GM12872 (cell line): ENCODE measurements around the gene DRD4.

Experiments used
- TF ChIP-seq, protein P1 (sequence below): IDR thresholded peaks from 3 replicates; pipeline ENCODE4 v1.5.1; 2011; ENCODE audit warnings: low read depth, mild to moderate bottlenecking, low read length, moderate library complexity; ENCODE audit not compliant: insufficient read depth

Gene DRD4

DNA sequence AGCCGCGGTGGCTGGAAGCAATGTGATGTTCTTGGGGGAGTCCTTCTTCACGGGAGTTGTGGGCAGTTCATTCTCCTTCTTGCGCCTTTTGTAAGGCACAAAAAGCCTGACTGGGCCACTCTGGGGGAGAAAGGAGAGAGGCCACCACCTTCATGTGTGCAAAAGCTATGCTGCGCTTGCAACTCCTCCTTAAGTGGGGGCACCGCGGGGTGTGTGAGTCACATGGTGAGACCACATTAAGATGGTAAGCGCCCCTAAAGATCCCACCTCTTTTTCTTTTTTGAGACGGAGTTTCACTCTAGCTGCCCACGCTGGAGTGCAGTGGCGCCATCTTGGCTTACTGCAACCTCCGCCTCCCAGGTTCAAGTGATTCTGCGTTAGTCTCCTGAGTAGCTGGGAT, 43.9 kb downstream of the DRD4 start:
- TF ChIP-seq, protein P1, sequence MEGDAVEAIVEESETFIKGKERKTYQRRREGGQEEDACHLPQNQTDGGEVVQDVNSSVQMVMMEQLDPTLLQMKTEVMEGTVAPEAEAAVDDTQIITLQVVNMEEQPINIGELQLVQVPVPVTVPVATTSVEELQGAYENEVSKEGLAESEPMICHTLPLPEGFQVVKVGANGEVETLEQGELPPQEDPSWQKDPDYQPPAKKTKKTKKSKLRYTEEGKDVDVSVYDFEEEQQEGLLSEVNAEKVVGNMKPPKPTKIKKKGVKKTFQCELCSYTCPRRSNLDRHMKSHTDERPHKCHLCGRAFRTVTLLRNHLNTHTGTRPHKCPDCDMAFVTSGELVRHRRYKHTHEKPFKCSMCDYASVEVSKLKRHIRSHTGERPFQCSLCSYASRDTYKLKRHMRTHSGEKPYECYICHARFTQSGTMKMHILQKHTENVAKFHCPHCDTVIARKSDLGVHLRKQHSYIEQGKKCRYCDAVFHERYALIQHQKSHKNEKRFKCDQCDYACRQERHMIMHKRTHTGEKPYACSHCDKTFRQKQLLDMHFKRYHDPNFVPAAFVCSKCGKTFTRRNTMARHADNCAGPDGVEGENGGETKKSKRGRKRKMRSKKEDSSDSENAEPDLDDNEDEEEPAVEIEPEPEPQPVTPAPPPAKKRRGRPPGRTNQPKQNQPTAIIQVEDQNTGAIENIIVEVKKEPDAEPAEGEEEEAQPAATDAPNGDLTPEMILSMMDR: no peak

DNA sequence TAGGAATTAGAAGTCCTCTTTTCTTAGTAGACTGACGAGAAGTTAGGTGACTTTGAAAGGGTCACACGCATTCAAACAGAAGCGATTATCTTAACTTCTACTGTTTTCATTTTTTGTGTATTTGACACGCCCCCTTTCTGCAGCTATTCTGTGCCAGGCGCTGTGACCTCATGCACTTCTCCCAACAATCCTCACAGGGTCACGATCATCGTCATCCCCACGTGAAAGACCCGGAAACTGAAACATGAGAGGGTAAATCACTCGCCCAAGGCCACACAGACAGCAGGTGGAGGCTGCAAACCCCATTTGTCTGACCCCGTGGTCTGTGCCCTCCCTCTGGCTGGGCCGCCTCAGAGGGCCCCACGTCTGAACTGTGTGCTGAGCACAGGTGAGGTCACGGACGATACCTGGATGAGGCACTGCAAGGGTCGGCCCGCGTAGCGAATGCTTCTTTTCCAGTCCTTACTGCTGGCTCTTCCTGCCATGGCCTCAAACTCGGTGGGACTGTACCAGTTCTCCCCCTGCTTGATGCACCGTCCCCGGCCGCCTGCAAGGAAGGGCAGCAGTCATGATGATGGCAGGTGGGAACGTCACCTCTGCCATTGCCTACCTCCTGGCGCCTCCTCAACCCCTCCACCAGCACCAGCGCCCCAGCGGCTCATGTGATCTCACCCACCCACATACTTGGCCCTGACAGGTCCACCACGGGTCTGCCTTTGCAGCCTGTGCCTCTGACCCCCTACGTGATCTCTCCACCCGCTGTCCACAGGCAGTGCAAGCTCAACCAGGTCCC, 49.6 kb downstream of the DRD4 start:
- TF ChIP-seq, protein P1: no peak

DNA sequence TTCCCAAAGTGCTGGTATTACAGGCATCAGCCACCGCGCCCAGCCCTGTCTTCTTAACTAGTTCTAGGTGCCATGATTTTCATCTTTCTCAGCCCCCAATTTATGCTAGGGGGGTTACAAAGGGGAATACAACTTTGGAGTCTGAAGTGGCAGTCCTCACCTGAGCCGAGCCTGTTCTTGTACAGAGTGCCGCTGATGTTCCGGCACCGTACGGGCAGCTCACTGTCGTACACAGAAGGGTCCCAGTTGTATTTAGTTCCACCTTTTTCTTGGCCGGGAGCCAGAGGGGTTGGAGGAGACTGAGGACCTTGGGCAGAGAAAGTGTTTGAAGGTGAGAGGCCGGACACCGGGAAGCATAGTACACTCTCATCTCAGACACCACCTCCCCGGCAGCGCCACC, 50.7 kb downstream of the DRD4 start:
- TF ChIP-seq, protein P1: no peak

DNA sequence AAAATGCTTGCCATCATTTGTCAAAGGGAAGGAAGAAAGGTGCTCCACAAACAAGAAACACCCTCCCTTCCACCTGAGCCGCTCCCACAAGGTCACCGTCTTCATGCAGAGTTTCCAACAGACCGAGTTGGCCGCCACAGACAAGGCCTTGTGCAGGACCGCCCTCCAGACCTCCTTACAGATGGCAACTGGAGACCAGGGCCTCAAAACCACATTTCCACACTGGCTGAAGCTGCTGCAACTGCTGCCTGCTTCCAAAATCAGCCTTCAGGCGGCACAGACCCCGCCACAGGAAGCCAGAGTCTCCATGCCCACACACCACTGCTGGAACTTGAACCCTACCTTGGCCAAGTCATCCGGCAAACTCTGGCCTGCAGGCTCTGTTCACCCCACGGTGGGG, 51.6 kb downstream of the DRD4 start:
- TF ChIP-seq, protein P1: no peak

DNA sequence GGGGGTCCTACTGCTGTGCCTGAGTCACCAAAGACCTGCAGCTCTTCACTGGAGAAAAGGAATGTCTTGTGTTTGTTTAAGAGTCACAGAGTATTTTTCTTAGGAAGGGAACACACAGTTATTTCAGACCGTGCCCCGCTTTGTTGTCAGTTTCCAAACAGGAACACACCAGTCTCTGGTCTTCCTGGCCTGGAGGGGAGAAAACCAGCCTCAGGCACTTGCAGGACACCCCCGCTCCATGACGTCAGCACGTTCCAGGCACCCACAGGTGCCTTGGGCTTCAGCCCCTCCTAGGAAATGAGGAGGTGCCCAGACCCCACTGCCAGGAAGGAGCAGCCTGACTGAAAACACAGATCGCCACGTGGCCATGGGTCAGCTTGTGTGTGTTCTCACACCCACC, 52.6 kb downstream of the DRD4 start:
- TF ChIP-seq, protein P1: no peak
